K562 (cell line): ENCODE measurements around the gene LRMDA. TPM values are rescaled to one million over a fixed set of nuclear protein-coding genes. Genes with fewer than 3 reads are reported as not detected.

Experiments used
- ATAC-seq: fragments of 200-7000 bp; cut with Tn5 transposase; 3 replicates; pipeline ENCODE4 v1.9.1; 2020; ENCODE audit warnings: moderate library complexity
- BruUV-seq: library from RNA; stranded (reverse); fragments of 400-500 nt; replicated peaks from 2 replicates; lab custom pipeline; 2021; lab: Mats Ljungman, UMichigan
- CTCF ChIA-PET: fragments of 300-600 bp; formaldehyde crosslinking; extraction: SDS; loops from one replicate; lab custom pipeline; 2021; ENCODE audit warnings: low intra/inter-chr PET ratio; lab: Yijun Ruan, JAX
- POLR2A ChIA-PET: fragments of 300-600, 350-650 bp; sonication (Branson Sonifier 250); formaldehyde crosslinking; extraction: SDS; loops from one replicate; lab custom pipeline; 2021; ENCODE audit warnings: antibody characterized with exemption, inconsistent platforms; lab: Yijun Ruan, JAX
- DNase-seq, 4 experiments: peaks; one replicate each; pipeline versions ENCODE4 v3.0.0 to v3.0.0-alpha.2; 2011 to 2018; ENCODE audit warnings: low spot score in 3 of 4, mixed read lengths in 3 of 4; ENCODE audit errors: extremely low read depth in 1 of 4
- FAIRE-seq: peaks from 2 replicates; lab custom pipeline; 2011; peaks lifted over from hg19 to GRCh38; lab: Jason Lieb, UNC
- H2AFZ ChIP-seq: 2 replicates; pipeline ENCODE4 v1.6.0; 2011; ENCODE audit warnings: low read depth, low read length, control low read depth, inconsistent platforms
- H3K27ac ChIP-seq: fragments of 200-600 bp; 3 replicates; pipeline ENCODE4 v1.8.0; 2011; ENCODE audit warnings: low read depth, mild to moderate bottlenecking, control low read depth, inconsistent platforms, low read length, moderate library complexity, mixed read lengths; ENCODE audit errors: extremely low read depth
- H3K27me3 ChIP-seq, 2 experiments: fragments of 300-600 bp in 1 of 2; 2 replicates in 1 of 2; 3 replicates in 1 of 2; pipeline versions ENCODE4 v1.6.0 to v1.8.0; 2011; ENCODE audit warnings: inconsistent platforms in 2 of 2, low read length in 2 of 2, mild to moderate bottlenecking in 1 of 2, mixed read lengths in 1 of 2, moderate library complexity in 1 of 2; ENCODE audit not compliant: control insufficient read depth in 2 of 2, insufficient read depth in 2 of 2
- H3K36me3 ChIP-seq: fragments of 300-600 bp; 3 replicates; pipeline ENCODE4 v1.8.0; 2011; ENCODE audit warnings: mild to moderate bottlenecking, low read length, inconsistent platforms; ENCODE audit not compliant: control insufficient read depth, insufficient read depth
- H3K4me1 ChIP-seq, 2 experiments: fragments of 200-600 bp in 1 of 2; replicated peaks in 1 of 2; 2 replicates in 1 of 2; 3 replicates in 1 of 2; pipeline versions ENCODE4 v1.5.1 to v1.8.0; 2011; ENCODE audit warnings: inconsistent platforms in 2 of 2, low read length in 2 of 2, mild to moderate bottlenecking in 1 of 2, mixed read lengths in 1 of 2, moderate library complexity in 1 of 2; ENCODE audit not compliant: control insufficient read depth in 2 of 2, insufficient read depth in 2 of 2
- H3K4me2 ChIP-seq: 2 replicates; pipeline ENCODE4 v1.6.1; 2011; ENCODE audit warnings: low read length, control low read depth, inconsistent platforms, mixed read lengths; ENCODE audit not compliant: insufficient read depth
- H3K4me3 ChIP-seq: fragments of 200-600 bp; sonication (generic), shearing (Covaris generic); 2 replicates; pipeline ENCODE4 v1.5.1; 2016; ENCODE audit warnings: control low read depth, inconsistent platforms
- H3K79me2 ChIP-seq: fragments of 200-600 bp; 3 replicates; pipeline ENCODE4 v1.8.0; 2011; ENCODE audit warnings: low read length, inconsistent platforms; ENCODE audit not compliant: control insufficient read depth, insufficient read depth
- H3K9ac ChIP-seq, 2 experiments: 2 replicates each; pipeline versions ENCODE4 v1.6.0 to v1.6.1; 2011; ENCODE audit warnings: low read depth in 2 of 2, low read length in 2 of 2, control low read depth in 1 of 2, inconsistent platforms in 1 of 2, mild to moderate bottlenecking in 1 of 2, mixed read lengths in 1 of 2; ENCODE audit not compliant: insufficient read depth in 1 of 2
- H3K9me1 ChIP-seq: one replicate; pipeline ENCODE4 v1.6.0; 2011; ENCODE audit warnings: inconsistent platforms, mild to moderate bottlenecking, low read length, moderate library complexity; ENCODE audit not compliant: control insufficient read depth, insufficient read depth
- H3K9me3 ChIP-seq: replicated peaks from 2 replicates; pipeline ENCODE4 v1.5.1; 2011; ENCODE audit warnings: low read depth, low read length, inconsistent platforms; ENCODE audit not compliant: control insufficient read depth, insufficient read depth
- H4K20me1 ChIP-seq: replicated peaks from 2 replicates; pipeline ENCODE4 v1.6.1; 2011; ENCODE audit warnings: low read length, inconsistent platforms, mixed read lengths; ENCODE audit not compliant: control insufficient read depth, insufficient read depth
- AFF4 ChIP-seq: sonication (generic); formaldehyde crosslinking; IDR thresholded peaks from 2 replicates; pipeline ENCODE4 v1.8.0; 2023; ENCODE audit warnings: mild to moderate bottlenecking, missing genetic modification reagents
- CBX3 ChIP-seq, 2 experiments: IDR thresholded peaks; 1 replicate in 1 of 2; 2 replicates in 1 of 2; pipeline ENCODE4 v1.6.1; 2012; ENCODE audit warnings: inconsistent platforms in 2 of 2, low read length in 2 of 2, borderline replicate concordance in 1 of 2, control low read depth in 1 of 2
- COPS2 ChIP-seq: fragments of 450-650 bp; conservative IDR thresholded peaks from 2 replicates; pipeline ENCODE4 v1.6.1; 2016; ENCODE audit warnings: mild to moderate bottlenecking, moderate library complexity
- FOXK1 ChIP-seq: sonication (generic); formaldehyde crosslinking; IDR thresholded peaks from 2 replicates; pipeline ENCODE4 v1.8.0; 2022; ENCODE audit warnings: missing genetic modification reagents, mild to moderate bottlenecking, borderline replicate concordance
- ILK ChIP-seq: fragments of 450-650 bp; IDR thresholded peaks from 2 replicates; pipeline ENCODE4 v1.6.1; 2016; ENCODE audit warnings: missing genetic modification characterization, low read depth, mild to moderate bottlenecking, missing compliant biosample characterization, moderate library complexity, borderline replicate concordance
- KDM2B ChIP-seq: fragments of 250-450 bp; sonication (Bioruptor Pico); IDR thresholded peaks from 2 replicates; pipeline ENCODE4 v1.8.0; 2021; ENCODE audit warnings: mild to moderate bottlenecking, moderate library complexity
- MAFK ChIP-seq: IDR thresholded peaks from 2 replicates; pipeline ENCODE4 v1.6.1; 2011; ENCODE audit warnings: low read length, improper control_type of control experiment
- MITF ChIP-seq: IDR thresholded peaks from 2 replicates; pipeline ENCODE4 v1.6.1; 2014; ENCODE audit warnings: antibody characterized with exemption
- MYBL2 ChIP-seq, 2 experiments: fragments of 450-650 bp in 1 of 2; sonication (generic) in 1 of 2; formaldehyde crosslinking in 1 of 2; IDR thresholded peaks; 2 replicates each; pipeline versions ENCODE4 v1.6.1 to v1.8.1; 2017 to 2022; ENCODE audit warnings: borderline replicate concordance in 1 of 2, inconsistent platforms in 1 of 2, low read depth in 1 of 2, mild to moderate bottlenecking in 1 of 2, missing genetic modification reagents in 1 of 2, moderate library complexity in 1 of 2
- NFATC3 ChIP-seq: fragments of 450-650 bp; IDR thresholded peaks from 2 replicates; pipeline ENCODE4 v1.6.1; 2017; ENCODE audit warnings: mild to moderate bottlenecking
- NFRKB ChIP-seq: fragments of 450-650 bp; IDR thresholded peaks from 2 replicates; pipeline ENCODE4 v1.6.1; 2016; ENCODE audit warnings: low read depth
- TARDBP ChIP-seq: fragments of 450-650 bp; IDR thresholded peaks from 2 replicates; pipeline ENCODE4 v1.6.1; 2016
- TCF7 ChIP-seq: sonication (generic); IDR thresholded peaks from 2 replicates; pipeline ENCODE4 v1.6.1; 2016; ENCODE audit warnings: antibody characterized with exemption, borderline replicate concordance
- THRAP3 ChIP-seq: fragments of 450-650 bp; IDR thresholded peaks from 2 replicates; pipeline ENCODE4 v1.6.1; 2016; ENCODE audit warnings: mild to moderate bottlenecking, inconsistent platforms, borderline replicate concordance
- TRIM24 ChIP-seq, 2 experiments: fragments of 450-650 bp; IDR thresholded peaks; 2 replicates each; pipeline ENCODE4 v1.6.1; 2016
- ZFP30 ChIP-seq: fragments of 250-450 bp; sonication (Bioruptor Pico); IDR thresholded peaks from 2 replicates; pipeline ENCODE4 v1.8.0; 2022; ENCODE audit warnings: moderate library complexity, mild to moderate bottlenecking, inconsistent platforms, borderline replicate concordance
- ZKSCAN8 ChIP-seq: fragments of 200-800 bp; sonication (Bioruptor generic); IDR thresholded peaks from 2 replicates; pipeline ENCODE4 v1.6.1; 2016; ENCODE audit warnings: missing genetic modification characterization, missing compliant biosample characterization
- ZNF766 ChIP-seq: fragments of 200-800 bp; sonication (Bioruptor generic); conservative IDR thresholded peaks from 2 replicates; pipeline ENCODE4 v1.6.1; 2016; ENCODE audit warnings: missing genetic modification characterization, missing compliant biosample characterization
- ZNF830 ChIP-seq: fragments of 250-450 bp; sonication (Bioruptor Pico); IDR thresholded peaks from 2 replicates; pipeline ENCODE4 v1.5.0; 2021; ENCODE audit warnings: mild to moderate bottlenecking
- WGBS: fragments of 100-300 bp; shearing (Covaris generic); methylation state at CpG from one replicate; pipeline ENCODE4 v1.1.6; 2016; ENCODE audit warnings: low coverage, mixed read lengths; ENCODE audit not compliant: insufficient coverage; ENCODE audit errors: missing lambda C conversion rate; 5-methylcytosine and 5-hydroxymethylcytosine counted together
- in situ Hi-C: fragments of 300-500 bp; cut with MboI; formaldehyde crosslinking; loops from 4 replicates; pipeline ENCODE4 v1.15.0; 2018; ENCODE audit warnings: inconsistent platforms, mixed read lengths
- intact Hi-C: fragments of 100-400 bp; cut with micrococcal nuclease; formaldehyde crosslinking; loops from 2 replicates; pipeline ENCODE4 v1.14.2; 2022
- polyA plus RNA-seq, 8 experiments: library from polyadenylated mRNA; depleted of rRNA in 4 of 8; stranded (reverse) in 5 of 8; unstranded in 3 of 8; fragments of >200 nt; fragmentation: Nextera tagmentation in 2 of 8; fragmentation: Illumina TruSeq in 1 of 8; extraction: Ambion mirVana in 2 of 8; extraction: Trizol in 1 of 8; gene quantifications; 2 replicates each; pipeline versions ENCODE4 v1.2.1 to v1.2.3, GENCODE V29; 2011 to 2014; ENCODE audit warnings: inconsistent platforms in 1 of 8, missing spikeins in 1 of 8
- total RNA-seq, 7 experiments: library from RNA; depleted of rRNA in 6 of 7; stranded (reverse); fragments of >200 nt in 6 of 7; fragmentation: Illumina TruSeq in 2 of 7; extraction: Trizol in 2 of 7; gene quantifications; 2 replicates each; pipeline versions ENCODE4 v1.2.1 to v1.2.3, GENCODE V29; 2011 to 2021; ENCODE audit warnings: low replicate concordance in 1 of 7

Gene LRMDA
- total and polyA plus RNA-seq, 9 of the 15 experiments (the other 6 are each of a cell fraction or from before 2014, with no cell fraction given): 0.25 TPM; not detected in 8

GRCh38 chr10:76285012-76285411, 853.6 kb downstream of the LRMDA start (continued):
- TF ChIP-seq AFF4 (CRISPR knock-in tag): no peak
- TF ChIP-seq THRAP3: no peak
- no peak for TF ChIP-seq KDM2B

GRCh38 chr10:76285515-76285914, 854.1 kb downstream of the LRMDA start:
- POLR2A ChIA-PET: no interaction called here
- intact Hi-C loops: no loop called here
- no peak for TF ChIP-seq CBX3 (IDR thresholded peaks at IDR 0.05; ENCODE audit: borderline replicate concordance in 1 of 2, low read length in 2 of 2)
- no peak for TF ChIP-seq MAFK
- no peak for TF ChIP-seq ZFP30 (CRISPR knock-in tag)
- TF ChIP-seq TARDBP: no peak
- TF ChIP-seq COPS2: no peak
- TF ChIP-seq NFRKB: no peak
- no peak for TF ChIP-seq ZKSCAN8 (CRISPR knock-in tag)
- no peak for TF ChIP-seq NFATC3
- no peak for TF ChIP-seq TRIM24 (IDR thresholded peaks at IDR 0.05)
- no peak for TF ChIP-seq FOXK1 (CRISPR knock-in tag)
- TF ChIP-seq MYBL2 (IDR thresholded peaks at IDR 0.05; ENCODE audit: low read depth): no peak
- TF ChIP-seq MYBL2 (CRISPR knock-in tag; IDR thresholded peaks at IDR 0.05; ENCODE audit: borderline replicate concordance): no peak
- no peak for TF ChIP-seq ZNF830
- no peak for TF ChIP-seq MITF
- no peak for TF ChIP-seq TCF7
- TF ChIP-seq ZNF766 (CRISPR knock-in tag): no peak
- TF ChIP-seq ILK (tag): no peak

More at GRCh38 chr10:76285515-76285914, 854.1 kb downstream of the LRMDA start:
- CTCF ChIA-PET: no interaction called here
- Histone ChIP-seq H3K27me3 (no peaks in the 10 kb centered on the region), H3K4me2 (no peak overlapping the region), H3K79me2 (no peaks in the 10 kb centered on the region), H3K27ac (no peak overlapping the region), H3K4me1 (no peaks in the 10 kb centered on the region), H3K36me3 (no peaks in the 10 kb centered on the region), H3K9me3 (no peaks in the 10 kb centered on the region), H3K4me3 (no peak overlapping the region), H3K9me1 (no peaks in the 10 kb centered on the region), H4K20me1 (no peaks in the 10 kb centered on the region), H3K9ac (no peak overlapping the region), H2AFZ (no peak overlapping the region)
- FAIRE-seq (no peak), DNase-seq (no peak), ATAC-seq (no peak)
- 3% methylated on average over 2 of the region's 2 CpGs for WGBS
- in situ Hi-C loops: no loop called here
- no TSS peak for BruUV-seq
